Body of pancreas (tissue), 4 donors: Measurements from ENCODE around the gene CORIN. TPM values are rescaled to one million over a fixed set of nuclear protein-coding genes. Genes with fewer than 3 reads are reported as not detected.

ENCODE experiments used
- ATAC-seq: fragments of 150-250 bp; one replicate; pipeline ENCODE4 v1.9.1; 2016
- DNase-seq, 4 donors: peaks; one replicate each; pipeline ENCODE4 v3.0.0-alpha.2; 2019
- H3K27ac ChIP-seq, 4 donors: fragments of 200-600 bp; sonication (generic); 1 replicate in 3 of 4; 2 replicates in 1 of 4; pipeline versions ENCODE4 v1.5.1 to v1.6.1; 2016 to 2019; ENCODE audit warnings: mild to moderate bottlenecking in 1 of 4, mixed read lengths in 1 of 4, moderate library complexity in 1 of 4
- H3K27me3 ChIP-seq, 2 donors: fragments of 200-600 bp; sonication (generic); one replicate each; pipeline ENCODE4 v1.6.0; 2016; ENCODE audit warnings: mild to moderate bottlenecking in 1 of 2
- H3K36me3 ChIP-seq, 2 donors: fragments of 200-600 bp; sonication (generic); replicated peaks in 1 of 2; 2 replicates each; pipeline ENCODE4 v1.5.1; 2016; ENCODE audit warnings: low read depth in 2 of 2; ENCODE audit not compliant: insufficient read depth in 1 of 2
- H3K4me1 ChIP-seq: fragments of 200-600 bp; sonication (generic); one replicate; pipeline ENCODE4 v1.6.0; 2016
- H3K4me3 ChIP-seq, 2 donors: fragments of 200-600 bp; sonication (generic); 1 replicate in 1 of 2; 2 replicates in 1 of 2; pipeline ENCODE4 v1.5.1; 2016 to 2019
- H3K9me3 ChIP-seq, 3 donors: fragments of 200-600 bp; sonication (generic); 1 replicate in 2 of 3; 2 replicates in 1 of 3; pipeline ENCODE4 v1.5.1; 2016
- POLR2A ChIP-seq, 3 donors: fragments of 450-650 bp; IDR thresholded peaks; one replicate each; pipeline ENCODE4 v1.6.1; 2016; ENCODE audit warnings: antibody characterized with exemption in 3 of 3, mild to moderate bottlenecking in 2 of 3
- WGBS, 2 donors: methylation state at CpG; one replicate each; pipeline ENCODE4 v1.1.5; 2017; 5-methylcytosine and 5-hydroxymethylcytosine counted together
- intact Hi-C: fragments of 100-400 bp; cut with DNase I; formaldehyde crosslinking; loops from one replicate; pipeline ENCODE4 v1.15.1; 2023
- total RNA-seq, 2 donors: library from RNA; depleted of rRNA; stranded (reverse); fragments of >200 nt; gene quantifications; one replicate each; pipeline ENCODE4 v1.1.0, GENCODE V29; 2016
- TF ChIP-seq, protein P1 (sequence below), 7 experiments: fragments of 450-650 bp in 4 of 7; fragments of 200-600 bp in 3 of 7; sonication (generic) in 3 of 7; IDR thresholded peaks; one replicate each; pipeline ENCODE4 v1.5.1; 2016 to 2019; ENCODE audit warnings: antibody characterized with exemption in 7 of 7

Gene CORIN
- total RNA-seq, 2 donors from 2014 or later, result 0.33 to 1.3 TPM

- intact Hi-C loops, result no loop called here
- no peak for TF ChIP-seq POLR2A (IDR thresholded peaks at IDR 0.05)
- TF ChIP-seq, protein P1, sequence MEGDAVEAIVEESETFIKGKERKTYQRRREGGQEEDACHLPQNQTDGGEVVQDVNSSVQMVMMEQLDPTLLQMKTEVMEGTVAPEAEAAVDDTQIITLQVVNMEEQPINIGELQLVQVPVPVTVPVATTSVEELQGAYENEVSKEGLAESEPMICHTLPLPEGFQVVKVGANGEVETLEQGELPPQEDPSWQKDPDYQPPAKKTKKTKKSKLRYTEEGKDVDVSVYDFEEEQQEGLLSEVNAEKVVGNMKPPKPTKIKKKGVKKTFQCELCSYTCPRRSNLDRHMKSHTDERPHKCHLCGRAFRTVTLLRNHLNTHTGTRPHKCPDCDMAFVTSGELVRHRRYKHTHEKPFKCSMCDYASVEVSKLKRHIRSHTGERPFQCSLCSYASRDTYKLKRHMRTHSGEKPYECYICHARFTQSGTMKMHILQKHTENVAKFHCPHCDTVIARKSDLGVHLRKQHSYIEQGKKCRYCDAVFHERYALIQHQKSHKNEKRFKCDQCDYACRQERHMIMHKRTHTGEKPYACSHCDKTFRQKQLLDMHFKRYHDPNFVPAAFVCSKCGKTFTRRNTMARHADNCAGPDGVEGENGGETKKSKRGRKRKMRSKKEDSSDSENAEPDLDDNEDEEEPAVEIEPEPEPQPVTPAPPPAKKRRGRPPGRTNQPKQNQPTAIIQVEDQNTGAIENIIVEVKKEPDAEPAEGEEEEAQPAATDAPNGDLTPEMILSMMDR (IDR thresholded peaks at IDR 0.05), result no peak
Observed at GRCh38 chr4:47856713-47857112, 18.8 kb upstream of the CORIN start.

DNA sequence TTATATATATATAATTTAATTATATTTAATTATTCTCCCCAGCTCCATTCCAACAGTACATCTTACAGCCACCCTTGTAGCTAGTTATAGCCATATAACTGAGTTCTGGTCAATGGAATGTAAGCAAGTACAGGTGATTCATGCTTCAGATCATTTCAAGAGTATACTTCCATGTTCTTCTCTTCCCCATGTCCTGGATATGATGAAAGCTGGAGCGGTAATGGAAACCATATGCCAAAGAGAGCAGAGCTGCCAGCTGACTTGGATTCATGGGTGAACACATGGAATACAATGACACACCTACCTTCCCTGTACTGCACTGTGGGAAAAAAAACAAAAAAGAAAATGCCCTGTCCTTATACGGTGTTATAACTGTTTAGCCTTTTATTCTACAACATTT, 17.5 kb upstream of the CORIN start:
- intact Hi-C loops, result no loop called here

More at GRCh38 chr4:47856713-47857112, 18.8 kb upstream of the CORIN start:
- ATAC-seq, result no peak
- DNase-seq, result no peak
- Histone ChIP-seq H3K27me3 (no peaks in the 10 kb centered on the region), H3K4me3 (no peak overlapping the region), H3K4me1 (no peaks in the 10 kb centered on the region), H3K27ac (no peak overlapping the region), H3K9me3 (no peaks in the 10 kb centered on the region), H3K36me3 (peaks cover 1 to 4% of the 10 kb centered on the region in 2 donors)
- WGBS, 2 donors, result 83 to 87% methylated on average over 1 of the region's 1 CpG

GRCh38 chr4:47852136-47852535, 14.3 kb upstream of the CORIN start:
- Histone ChIP-seq H3K4me3 (no peak overlapping the region), H3K36me3 (peaks cover 4% of the 10 kb centered on the region in 2 donors), H3K27me3 (no peaks in the 10 kb centered on the region), H3K4me1 (no peaks in the 10 kb centered on the region), H3K27ac (no peak overlapping the region), H3K9me3 (no peaks in the 10 kb centered on the region)
- ATAC-seq (no peak), DNase-seq (no peak)
- 82 to 91% methylated on average over 1 of the region's 1 CpG for WGBS, 2 donors
- intact Hi-C loops, result no loop called here
- TF ChIP-seq, protein P1 (IDR thresholded peaks at IDR 0.05), result no peak
- TF ChIP-seq POLR2A (IDR thresholded peaks at IDR 0.05), result no peak

More for the DNA sequence above, 17.5 kb upstream of the CORIN start:
- no peaks in the 10 kb centered on the region for H3K9me3 ChIP-seq
- peaks cover 4% of the 10 kb centered on the region in 2 donors for H3K36me3 ChIP-seq
- no peaks in the 10 kb centered on the region for H3K4me1 ChIP-seq
- WGBS, 2 donors, result 93 to 96% methylated on average over 2 of the region's 2 CpGs
- TF ChIP-seq POLR2A (IDR thresholded peaks at IDR 0.05), result no peak
- TF ChIP-seq, protein P1 (IDR thresholded peaks at IDR 0.05), result no peak
- H3K4me3 ChIP-seq, result no peak overlapping the region
- DNase-seq (no peak), ATAC-seq (no peak)
- H3K27me3 ChIP-seq, result no peaks in the 10 kb centered on the region
- H3K27ac ChIP-seq, result no peak overlapping the region

DNA sequence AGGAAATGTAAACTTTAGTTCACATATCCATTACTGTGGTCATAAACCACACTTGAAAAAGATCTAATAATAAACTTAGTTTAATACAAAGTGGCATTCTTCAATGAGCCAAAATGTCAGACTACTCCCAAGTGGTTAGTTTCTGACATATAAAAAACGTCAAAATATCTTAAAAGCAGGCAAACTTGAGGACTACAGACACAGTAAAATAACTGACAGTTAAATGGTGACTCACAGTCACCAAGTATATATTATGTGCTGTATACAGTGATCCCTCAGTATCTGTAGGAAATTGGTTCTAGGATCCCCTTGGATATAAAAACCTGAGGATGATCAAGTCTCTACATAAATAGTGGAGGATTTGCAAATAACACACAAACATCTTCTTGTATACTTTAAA, 11.6 kb upstream of the CORIN start:
- no peak overlapping the region for H3K4me3 ChIP-seq

GRCh38 chr4:47848041-47848440, 10.2 kb upstream of the CORIN start:
- DNase-seq, result no peak
- peaks cover 2 to 4% of the 10 kb centered on the region in 2 donors for H3K36me3 ChIP-seq
- no peaks in the 10 kb centered on the region for H3K4me1 ChIP-seq
- no peak for ATAC-seq
- intact Hi-C loops, result no loop called here
- 89 to 94% methylated on average over 2 of the region's 2 CpGs for WGBS, 2 donors
- H3K9me3 ChIP-seq, result no peaks in the 10 kb centered on the region
- H3K4me3 ChIP-seq, result no peak overlapping the region
- no peaks in the 10 kb centered on the region for H3K27me3 ChIP-seq
- TF ChIP-seq, protein P1 (IDR thresholded peaks at IDR 0.05), result no peak
- no peak for TF ChIP-seq POLR2A (IDR thresholded peaks at IDR 0.05)
- no peak overlapping the region for H3K27ac ChIP-seq

More for the DNA sequence above, 11.6 kb upstream of the CORIN start:
- H3K27ac ChIP-seq, result no peak overlapping the region
- ATAC-seq (no peak), DNase-seq (no peak)
- intact Hi-C loops, result no loop called here
- no peaks in the 10 kb centered on the region for H3K27me3 ChIP-seq
- H3K4me1 ChIP-seq, result no peaks in the 10 kb centered on the region
- H3K36me3 ChIP-seq, result peaks cover 4% of the 10 kb centered on the region in 2 donors
- TF ChIP-seq, protein P1 (IDR thresholded peaks at IDR 0.05), result no peak
- TF ChIP-seq POLR2A (IDR thresholded peaks at IDR 0.05), result no peak
- H3K9me3 ChIP-seq, result no peaks in the 10 kb centered on the region
- WGBS, 2 donors, result 41 to 66% methylated on average over 1 of the region's 1 CpG
